Fibroblast of villous mesenchyme (primary cell): ENCODE results near the gene MED12L. TPM values are rescaled to one million over a fixed set of nuclear protein-coding genes. Genes with fewer than 3 reads are reported as not detected.

Experiments used
- DNase-seq: peaks from one replicate; pipeline ENCODE4 v3.0.0-alpha.2; 2010; ENCODE audit warnings: low read depth
- H3K4me3 ChIP-seq: 2 replicates; pipeline ENCODE4 v1.5.1; 2011; ENCODE audit warnings: low read depth, mild to moderate bottlenecking, low read length
- small RNA-seq: library from RNA; depleted of rRNA; stranded (forward); fragments of <200 nt; gene quantifications from one replicate; pipeline ENCODE3, GENCODE V24; 2012
- total RNA-seq: library from RNA; depleted of rRNA; stranded (reverse); fragments of >200 nt; gene quantifications from 2 replicates; pipeline ENCODE4 v1.2.3, GENCODE V29; 2012
- TF ChIP-seq, protein P1 (sequence below): IDR thresholded peaks from 2 replicates; pipeline ENCODE4 v1.5.1; 2012; ENCODE audit warnings: low read depth, mild to moderate bottlenecking, low read length; ENCODE audit not compliant: insufficient read depth

MED12L gene
- total RNA-seq, 1 donor, result 1.3 TPM

DNA sequence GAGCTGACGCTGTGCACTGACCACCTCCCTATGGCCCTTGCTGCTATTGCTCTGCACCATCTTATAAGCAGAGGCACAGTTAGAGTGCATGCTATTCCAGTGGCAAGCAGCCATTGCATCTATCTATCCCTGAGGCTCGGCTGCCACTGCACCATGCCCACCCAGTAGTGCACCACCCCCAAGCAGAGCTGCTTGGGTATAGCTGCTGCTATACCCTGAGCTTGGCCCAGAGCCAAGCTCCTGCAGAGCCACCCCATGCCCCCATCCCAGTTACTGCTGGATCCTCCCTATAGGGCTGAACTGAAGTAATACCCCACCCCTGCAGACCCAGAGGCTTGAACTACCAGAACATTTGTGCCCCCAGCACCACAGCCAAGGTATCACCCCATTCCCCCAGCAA, 395.0 kb downstream of the MED12L start:
- H3K4me3 ChIP-seq, result no peak overlapping the region
- no peak for DNase-seq
- TF ChIP-seq, protein P1, sequence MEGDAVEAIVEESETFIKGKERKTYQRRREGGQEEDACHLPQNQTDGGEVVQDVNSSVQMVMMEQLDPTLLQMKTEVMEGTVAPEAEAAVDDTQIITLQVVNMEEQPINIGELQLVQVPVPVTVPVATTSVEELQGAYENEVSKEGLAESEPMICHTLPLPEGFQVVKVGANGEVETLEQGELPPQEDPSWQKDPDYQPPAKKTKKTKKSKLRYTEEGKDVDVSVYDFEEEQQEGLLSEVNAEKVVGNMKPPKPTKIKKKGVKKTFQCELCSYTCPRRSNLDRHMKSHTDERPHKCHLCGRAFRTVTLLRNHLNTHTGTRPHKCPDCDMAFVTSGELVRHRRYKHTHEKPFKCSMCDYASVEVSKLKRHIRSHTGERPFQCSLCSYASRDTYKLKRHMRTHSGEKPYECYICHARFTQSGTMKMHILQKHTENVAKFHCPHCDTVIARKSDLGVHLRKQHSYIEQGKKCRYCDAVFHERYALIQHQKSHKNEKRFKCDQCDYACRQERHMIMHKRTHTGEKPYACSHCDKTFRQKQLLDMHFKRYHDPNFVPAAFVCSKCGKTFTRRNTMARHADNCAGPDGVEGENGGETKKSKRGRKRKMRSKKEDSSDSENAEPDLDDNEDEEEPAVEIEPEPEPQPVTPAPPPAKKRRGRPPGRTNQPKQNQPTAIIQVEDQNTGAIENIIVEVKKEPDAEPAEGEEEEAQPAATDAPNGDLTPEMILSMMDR, result no peak

DNA sequence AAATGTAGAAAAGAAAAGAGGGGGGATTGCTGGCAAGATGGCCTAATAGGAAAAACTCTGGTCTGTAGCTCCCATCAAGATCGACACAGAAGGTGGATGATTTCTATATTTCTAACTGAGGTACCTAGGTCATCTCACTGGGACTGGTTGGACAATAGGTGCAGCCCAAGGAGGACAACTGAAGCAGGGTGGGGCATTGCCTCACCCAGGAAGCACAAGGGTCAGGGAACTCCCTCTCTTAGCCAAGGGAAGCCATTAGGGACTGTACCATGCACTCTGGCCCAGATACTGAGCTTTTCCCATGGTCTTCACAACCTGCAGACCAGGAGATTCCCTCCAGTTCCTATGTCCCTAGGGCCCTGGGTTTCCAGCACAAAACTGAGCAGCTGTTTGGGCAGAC, 398.0 kb downstream of the MED12L start:
- TF ChIP-seq, protein P1, result no peak
- no peak for DNase-seq
- no peak overlapping the region for H3K4me3 ChIP-seq

DNA sequence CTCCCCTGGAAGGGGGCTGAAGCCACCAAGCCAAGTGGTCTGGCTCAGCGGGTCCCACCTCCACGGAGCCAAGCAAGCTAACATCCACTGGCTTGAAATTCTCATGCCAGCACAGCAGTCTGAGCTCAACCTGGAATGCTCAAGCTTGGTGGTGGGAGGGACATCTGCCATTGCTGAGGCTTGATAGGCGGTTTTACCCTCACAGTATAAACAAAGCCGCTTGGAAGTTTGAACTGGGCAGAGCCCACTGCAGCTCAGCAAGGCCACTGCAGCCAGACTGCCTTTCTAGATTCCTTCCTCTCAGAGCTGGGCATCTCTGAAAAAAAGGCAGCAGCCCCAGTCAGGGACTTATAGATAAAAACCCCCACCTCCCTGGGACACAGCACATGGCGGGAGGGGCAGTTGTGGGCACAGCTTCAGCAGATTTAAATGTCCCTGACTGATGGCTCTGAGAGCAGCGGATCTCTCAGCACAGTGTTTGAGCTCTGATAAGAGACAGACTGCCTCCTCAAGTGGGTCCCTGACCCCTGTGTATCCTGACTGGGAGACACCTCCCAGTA, 398.6 kb downstream of the MED12L start:
- no peak for DNase-seq
- no peak overlapping the region for H3K4me3 ChIP-seq

More for the DNA sequence above, 398.6 kb downstream of the MED12L start:
- TF ChIP-seq, protein P1, result no peak

Small RNA genes within 50 kb of the gene (small RNA-seq; reads per million reads assigned to genes)
- gene RNA5SP145, result not detected

Other genes with a start within 250 kb of the MED12L start
- gene MINDY4B, start 180.2 kb upstream of the MED12L start, total RNA-seq, result not detected in 2 replicates
- gene CLRN1, start 112.9 kb upstream of the MED12L start, total RNA-seq, result not detected in 2 replicates
- not detected in 2 replicates for gene GPR171, start 117.6 kb downstream of the MED12L start, total RNA-seq
- not detected in 2 replicates for gene P2RY14, start 192.9 kb downstream of the MED12L start, total RNA-seq
- 0.43 TPM in 1 of 2 replicates, not detected in the other for gene GPR87, start 231.2 kb downstream of the MED12L start, total RNA-seq
- gene P2RY13, start 243.9 kb downstream of the MED12L start, total RNA-seq, result not detected in 2 replicates